ENCODE measurements around the gene TTC23.

TTC23 gene

GRCh38 chr15:99248000-99248715, 1.2 kb downstream of the TTC23 start:
- no peak overlapping the region for H3K27ac ChIP-seq (ENCODE audit: low read length)
- H3F3A ChIP-seq (ENCODE audit: insufficient read depth, low read length), result no peaks in the 10 kb centered on the region
- H3K9me2 ChIP-seq (replicated peaks; ENCODE audit: insufficient read depth, low read length), result no peaks in the 10 kb centered on the region
- H3K4me3 ChIP-seq (ENCODE audit: low read length), result no peak overlapping the region
- no peak overlapping the region for H2AFZ ChIP-seq (ENCODE audit: low read length)
- H3K36me3 ChIP-seq (replicated peaks; ENCODE audit: insufficient read depth, low read length), result no peaks in the 10 kb centered on the region
- H3K4me2 ChIP-seq (ENCODE audit: low read depth, low read length), result no peak overlapping the region
- no peaks in the 10 kb centered on the region for H3K79me2 ChIP-seq (ENCODE audit: low read length)
- H4K20me1 ChIP-seq (ENCODE audit: insufficient read depth, low read length), result no peaks in the 10 kb centered on the region
- no peaks in the 10 kb centered on the region for H3K9me3 ChIP-seq (replicated peaks; ENCODE audit: insufficient read depth, low read length)
- no peak overlapping the region for H3K9ac ChIP-seq (ENCODE audit: low read length)
- no peak for DNase-seq
- H3K27me3 ChIP-seq (replicated peaks; ENCODE audit: insufficient read depth, low read length), result no peaks in the 10 kb centered on the region
- TF ChIP-seq EZH2 (optimal IDR thresholded peaks at IDR 0.05; ENCODE audit: low read depth, low read length), result no peak
- H3K4me1 ChIP-seq (ENCODE audit: low read length), result 0 out of 2 replicates have a peak, but pooled peaks cover 5% of the 10 kb centered on the region

DNA sequence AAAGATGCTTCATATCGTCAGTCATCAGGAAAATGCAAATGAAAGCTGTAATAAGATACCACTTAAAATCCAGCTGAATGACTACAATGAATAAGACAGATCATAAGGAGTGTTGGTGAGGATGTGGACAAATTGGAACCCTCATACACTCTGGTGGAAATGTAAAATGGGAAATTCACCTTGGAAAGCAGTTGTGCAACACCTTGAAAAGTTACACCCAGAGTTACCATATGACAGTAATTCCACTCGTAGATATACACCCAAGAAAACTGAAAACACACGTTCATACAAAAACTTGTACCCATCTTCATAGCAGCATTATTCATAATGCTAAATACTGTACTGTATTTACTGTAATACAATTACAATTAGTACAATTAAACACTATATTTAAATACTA, 2.3 kb downstream of the TTC23 start:
- Histone ChIP-seq H3K4me3 (ENCODE audit: low read length) (no peak overlapping the region), H3K9ac (ENCODE audit: low read length) (no peak overlapping the region), H3K4me1 (ENCODE audit: low read length) (0 out of 2 replicates have a peak, but pooled peaks cover under 1% of the 10 kb centered on the region), H3K27me3 (replicated peaks; ENCODE audit: insufficient read depth, low read length) (no peaks in the 10 kb centered on the region), H3K9me2 (replicated peaks; ENCODE audit: insufficient read depth, low read length) (no peaks in the 10 kb centered on the region), H3F3A (ENCODE audit: insufficient read depth, low read length) (no peaks in the 10 kb centered on the region), H3K36me3 (replicated peaks; ENCODE audit: insufficient read depth, low read length) (no peaks in the 10 kb centered on the region), H4K20me1 (ENCODE audit: insufficient read depth, low read length) (no peaks in the 10 kb centered on the region), H3K79me2 (ENCODE audit: low read length) (no peaks in the 10 kb centered on the region), H3K9me3 (replicated peaks; ENCODE audit: insufficient read depth, low read length) (no peaks in the 10 kb centered on the region), H2AFZ (ENCODE audit: low read length) (no peak overlapping the region), H3K27ac (ENCODE audit: low read length) (no peak overlapping the region), H3K4me2 (ENCODE audit: low read depth, low read length) (no peak overlapping the region)
- DNase-seq, result no peak
- no peak for TF ChIP-seq EZH2 (optimal IDR thresholded peaks at IDR 0.05; ENCODE audit: low read depth, low read length)

DNA sequence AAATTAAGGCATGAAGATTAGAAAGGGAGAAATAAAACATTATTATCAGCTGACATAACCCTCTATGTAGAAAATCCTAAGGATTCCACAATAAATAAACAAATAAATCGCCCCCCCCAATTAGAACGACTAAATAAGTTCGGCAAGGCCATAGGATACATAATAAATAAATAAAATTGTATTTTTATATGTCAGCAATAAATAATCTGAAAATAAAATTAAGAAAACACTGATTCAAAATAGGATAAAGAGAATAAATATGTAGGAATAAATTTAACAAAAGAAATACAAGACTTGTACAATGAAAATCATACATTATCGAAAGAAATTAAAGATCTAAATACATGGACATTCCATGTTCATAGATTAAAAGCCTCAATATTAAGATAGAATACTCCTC, 5.1 kb downstream of the TTC23 start:
- Histone ChIP-seq H3K9me3 (replicated peaks; ENCODE audit: insufficient read depth, low read length) (no peaks in the 10 kb centered on the region), H4K20me1 (ENCODE audit: insufficient read depth, low read length) (no peaks in the 10 kb centered on the region), H3K9me2 (replicated peaks; ENCODE audit: insufficient read depth, low read length) (no peaks in the 10 kb centered on the region), H3K4me1 (ENCODE audit: low read length) (peaks cover 14% of the 10 kb centered on the region), H3K9ac (ENCODE audit: low read length) (no peak overlapping the region), H3K4me2 (ENCODE audit: low read depth, low read length) (no peak overlapping the region), H3F3A (ENCODE audit: insufficient read depth, low read length) (no peaks in the 10 kb centered on the region), H3K36me3 (replicated peaks; ENCODE audit: insufficient read depth, low read length) (no peaks in the 10 kb centered on the region), H3K27ac (ENCODE audit: low read length) (no peak overlapping the region), H2AFZ (ENCODE audit: low read length) (no peak overlapping the region), H3K4me3 (ENCODE audit: low read length) (no peak overlapping the region), H3K27me3 (replicated peaks; ENCODE audit: insufficient read depth, low read length) (no peaks in the 10 kb centered on the region), H3K79me2 (ENCODE audit: low read length) (no peaks in the 10 kb centered on the region)
- TF ChIP-seq EZH2phosphoT487 (IDR thresholded peaks at IDR 0.05; ENCODE audit: low read length) (no peak), EZH2 (optimal IDR thresholded peaks at IDR 0.05; ENCODE audit: low read depth, low read length) (no peak), CTCF (IDR thresholded peaks at IDR 0.05; ENCODE audit: low read length) (no peak)
- no peak for DNase-seq

DNA sequence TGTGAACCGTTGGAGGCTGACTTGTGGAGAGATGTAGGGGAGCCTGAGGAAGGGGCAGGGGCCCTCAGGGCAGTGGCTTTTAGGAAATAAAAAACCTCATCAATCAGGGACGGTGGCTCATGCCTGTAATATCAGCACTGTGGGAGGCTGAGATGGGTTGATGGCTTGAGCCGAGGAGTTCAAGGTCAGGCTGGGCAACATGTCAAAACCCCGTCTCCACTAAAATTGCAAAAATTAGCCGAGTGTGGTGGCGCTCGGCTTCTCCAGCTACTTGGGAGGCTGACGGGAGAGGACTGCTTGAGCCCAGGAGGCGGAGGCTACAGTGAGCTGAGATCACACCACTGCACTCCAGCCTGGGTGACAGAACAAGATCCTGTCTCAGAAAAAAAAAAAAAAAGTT, 7.6 kb downstream of the TTC23 start:
- H3K27me3 ChIP-seq (replicated peaks; ENCODE audit: insufficient read depth, low read length), result no peaks in the 10 kb centered on the region
- no peak for DNase-seq
- H3K4me3 ChIP-seq (ENCODE audit: low read length), result no peak overlapping the region
- H3K27ac ChIP-seq (ENCODE audit: low read length), result no peak overlapping the region
- TF ChIP-seq CTCF (IDR thresholded peaks at IDR 0.05; ENCODE audit: low read length), result no peak
- no peaks in the 10 kb centered on the region for H3F3A ChIP-seq (ENCODE audit: insufficient read depth, low read length)
- H3K79me2 ChIP-seq (ENCODE audit: low read length), result no peaks in the 10 kb centered on the region
- H3K36me3 ChIP-seq (replicated peaks; ENCODE audit: insufficient read depth, low read length), result no peaks in the 10 kb centered on the region
- H4K20me1 ChIP-seq (ENCODE audit: insufficient read depth, low read length), result no peaks in the 10 kb centered on the region
- no peak overlapping the region for H3K9ac ChIP-seq (ENCODE audit: low read length)
- H3K9me3 ChIP-seq (replicated peaks; ENCODE audit: insufficient read depth, low read length), result no peaks in the 10 kb centered on the region
- no peak overlapping the region for H3K4me2 ChIP-seq (ENCODE audit: low read depth, low read length)
- H2AFZ ChIP-seq (ENCODE audit: low read length), result no peak overlapping the region
- H3K4me1 ChIP-seq (ENCODE audit: low read length), result peaks cover 18% of the 10 kb centered on the region
- H3K9me2 ChIP-seq (replicated peaks; ENCODE audit: insufficient read depth, low read length), result no peaks in the 10 kb centered on the region

All from MM.1S (cell line).